Measurements from ENCODE around the gene PTH. TPM values are rescaled to one million over a fixed set of nuclear protein-coding genes. Genes with fewer than 3 reads are reported as not detected.

PTH gene
- total and polyA plus RNA-seq, 2 of the 8 experiments (the other 6 are each of a cell fraction or from before 2014, with no cell fraction given), result not detected

GRCh38 chr11:13502492-13502891 lies 6.7 kb upstream of the PTH start (continued):
- TF ChIP-seq CHD7 (IDR thresholded peaks at IDR 0.05; ENCODE audit: insufficient replicate concordance, low read length) (no peak), BACH1 (IDR thresholded peaks at IDR 0.05; ENCODE audit: low read length) (no peak), HDAC2 (IDR thresholded peaks at IDR 0.05; ENCODE audit: borderline replicate concordance in 1 of 2, low read depth in 2 of 2, low read length in 2 of 2) (no peak), JUND (IDR thresholded peaks at IDR 0.05; ENCODE audit: low read length) (no peak)

All from H1 (cell line).